GM19372 (cell line): ENCODE measurements around the gene PCA3.

Experiments used
- ATAC-seq: cut with Tn5 transposase; IDR thresholded peaks from one replicate; pipeline ENCODE4 v1.9.1; 2021; ENCODE audit warnings: mild to moderate bottlenecking, low read depth, moderate library complexity; ENCODE audit not compliant: unreplicated experiment

The PCA3 gene

GRCh38 chr9:76756268-76756640, 8.0 kb upstream of the PCA3 start:
- ATAC-seq, result no peak

GRCh38 chr9:76756941-76757673, 7.1 kb upstream of the PCA3 start:
- no peak for ATAC-seq

GRCh38 chr9:76758476-76758875, 5.8 kb upstream of the PCA3 start:
- ATAC-seq, result no peak

GRCh38 chr9:76759732-76760131, 4.5 kb upstream of the PCA3 start:
- no peak for ATAC-seq

- no peak for ATAC-seq
Measured at GRCh38 chr9:76761448-76761847, 2.8 kb upstream of the PCA3 start.

- no peak for ATAC-seq
Measured at GRCh38 chr9:76766126-76766525, 1.9 kb downstream of the PCA3 start.

GRCh38 chr9:76772686-76773445, 8.6 kb downstream of the PCA3 start:
- no peak for ATAC-seq

GRCh38 chr9:76784881-76785280, 20.6 kb downstream of the PCA3 start:
- no peak for ATAC-seq

- ATAC-seq, result no peak
Measured at GRCh38 chr9:76785501-76785900, 21.3 kb downstream of the PCA3 start.

GRCh38 chr9:76787677-76788076, 23.4 kb downstream of the PCA3 start:
- no peak for ATAC-seq

- no peak for ATAC-seq
Measured at GRCh38 chr9:76789840-76790239, 25.6 kb downstream of the PCA3 start.

GRCh38 chr9:76793784-76794431, 29.7 kb downstream of the PCA3 start:
- ATAC-seq, result no peak

GRCh38 chr9:76796296-76796695, 32.1 kb downstream of the PCA3 start:
- ATAC-seq, result no peak

- peak; percentile 68 for ATAC-seq
Measured at GRCh38 chr9:76798527-76798926, 34.3 kb downstream of the PCA3 start.

- no peak for ATAC-seq
Measured at GRCh38 chr9:76799473-76799872, 35.2 kb downstream of the PCA3 start.

GRCh38 chr9:76800901-76801300, 36.7 kb downstream of the PCA3 start:
- no peak for ATAC-seq

GRCh38 chr9:76803083-76803482, 38.8 kb downstream of the PCA3 start:
- ATAC-seq, result no peak

GRCh38 chr9:76803762-76804161, 39.5 kb downstream of the PCA3 start:
- no peak for ATAC-seq

GRCh38 chr9:76808636-76809035, 44.4 kb downstream of the PCA3 start:
- no peak for ATAC-seq

GRCh38 chr9:76810377-76810957, 46.2 kb downstream of the PCA3 start:
- ATAC-seq, result peak; percentile 86

GRCh38 chr9:76812591-76812990, 48.4 kb downstream of the PCA3 start:
- ATAC-seq, result no peak
